PC-3 (cell line): Measurements from ENCODE around the gene KRTAP20-2. TPM values are rescaled to one million over a fixed set of nuclear protein-coding genes. Genes with fewer than 3 reads are reported as not detected.
A peak's percentile ranks its signal among the peaks of the same experiment; 100 is the strongest.

Experiments used
- ATAC-seq: fragments of 200-7000 bp; cut with Tn5 transposase; 2 replicates; pipeline ENCODE4 v1.9.1; 2020; ENCODE audit warnings: mild to moderate bottlenecking, moderate library complexity
- Bru-seq: library from RNA; stranded (reverse); fragments of 400-500 nt; gene quantifications from one replicate; lab custom pipeline; 2021; lab: Mats Ljungman, UMichigan
- BruChase-seq, 2 experiments: library from RNA; stranded (reverse); fragments of 400-500 nt; gene quantifications; one replicate each; lab custom pipeline; 2021; lab: Mats Ljungman, UMichigan
- BruUV-seq: library from RNA; stranded (reverse); fragments of 400-500 nt; replicated peaks from 2 replicates; lab custom pipeline; 2021; lab: Mats Ljungman, UMichigan
- CTCF ChIA-PET: fragments of 300-600 bp; sonication (Branson Sonifier 250); formaldehyde crosslinking; loops from one replicate; lab custom pipeline; 2022; ENCODE audit warnings: antibody characterized with exemption; lab: Charles Lee
- POLR2A ChIA-PET: fragments of 300-600 bp; sonication (Branson Sonifier 250); formaldehyde crosslinking; loops from one replicate; lab custom pipeline; 2022; ENCODE audit warnings: antibody characterized with exemption; ENCODE audit not compliant: unreplicated experiment; lab: Charles Lee
- DNase-seq: peaks from one replicate; pipeline ENCODE4 v3.0.0-alpha.2; 2015
- H2AFZ ChIP-seq: fragments of 300-600 bp; sonication (generic); 2 replicates; pipeline ENCODE4 v1.6.0; 2016; ENCODE audit warnings: antibody characterized with exemption, low read length
- H3F3A ChIP-seq: fragments of 300-600 bp; sonication (generic); one replicate; pipeline ENCODE4 v1.6.0; 2017; ENCODE audit warnings: antibody characterized with exemption, low read length, control low read depth, mild to moderate bottlenecking; ENCODE audit not compliant: unreplicated experiment
- H3K27ac ChIP-seq: fragments of 300-600 bp; sonication (generic); 2 replicates; pipeline ENCODE4 v1.5.1; 2016; ENCODE audit warnings: mild to moderate bottlenecking, low read length
- H3K27me3 ChIP-seq: fragments of 300-600 bp; sonication (generic); 2 replicates; pipeline ENCODE4 v1.6.1; 2016; ENCODE audit warnings: low read length, mixed read lengths
- H3K36me3 ChIP-seq: fragments of 300-600 bp; sonication (generic); 2 replicates; pipeline ENCODE4 v1.6.1; 2016; ENCODE audit warnings: low read depth, mixed run types, low read length, mixed read lengths
- H3K4me1 ChIP-seq: fragments of 300-600 bp; sonication (generic); 2 replicates; pipeline ENCODE4 v1.5.1; 2016; ENCODE audit warnings: low read length; ENCODE audit not compliant: insufficient read depth
- H3K4me2 ChIP-seq: fragments of 300-600 bp; sonication (generic); 2 replicates; pipeline ENCODE4 v1.6.0; 2016; ENCODE audit warnings: low read length
- H3K4me3 ChIP-seq: fragments of 300-600 bp; sonication (generic); 2 replicates; pipeline ENCODE4 v1.5.1; 2016; ENCODE audit warnings: mild to moderate bottlenecking, low read length, mixed read lengths
- H3K79me2 ChIP-seq: fragments of 300-600 bp; sonication (generic); 2 replicates; pipeline ENCODE4 v1.6.1; 2017; ENCODE audit warnings: low read length, mixed read lengths
- H3K9ac ChIP-seq: fragments of 300-600 bp; sonication (generic); 2 replicates; pipeline ENCODE4 v1.6.0; 2016; ENCODE audit warnings: mild to moderate bottlenecking, low read length
- H3K9me2 ChIP-seq: fragments of 300-600 bp; sonication (generic); replicated peaks from 2 replicates; pipeline ENCODE4 v1.6.1; 2016; ENCODE audit warnings: mixed run types, low read length, mixed read lengths
- H3K9me3 ChIP-seq: fragments of 300-600 bp; sonication (generic); 2 replicates; pipeline ENCODE4 v1.6.1; 2016; ENCODE audit warnings: low read length, mixed read lengths
- H4K20me1 ChIP-seq: fragments of 300-600 bp; sonication (generic); 2 replicates; pipeline ENCODE4 v1.6.1; 2016; ENCODE audit warnings: low read length, mixed read lengths
- EZH2 ChIP-seq: fragments of 300-600 bp; sonication (generic); IDR thresholded peaks from one replicate; pipeline ENCODE4 v1.6.1; 2017; ENCODE audit warnings: antibody characterized with exemption, mild to moderate bottlenecking, low read length; ENCODE audit not compliant: unreplicated experiment
- EZH2phosphoT487 ChIP-seq: fragments of 300-600 bp; sonication (generic); IDR thresholded peaks from 2 replicates; pipeline ENCODE4 v1.6.1; 2018; ENCODE audit warnings: mild to moderate bottlenecking, antibody characterized with exemption, low read length, borderline replicate concordance
- intact Hi-C: fragments of 100-400 bp; cut with micrococcal nuclease; formaldehyde crosslinking; loops from 2 replicates; pipeline ENCODE4 v1.9.0; 2023
- long read RNA-seq: library from polyadenylated mRNA; unstranded; transcript quantifications from one replicate; pipeline ENCODE4 v2.0.0, GENCODE V29; 2021; ENCODE audit not compliant: unreplicated experiment
- total RNA-seq: library from RNA; depleted of rRNA; stranded (reverse); fragments of >200 nt; gene quantifications from 2 replicates; pipeline ENCODE4 v1.2.3, GENCODE V29; 2014; rRNA removed
- TF ChIP-seq, protein P1 (sequence below): fragments of 300-600 bp; sonication (generic); conservative IDR thresholded peaks from 2 replicates; pipeline ENCODE4 v1.5.1; 2017; ENCODE audit warnings: antibody characterized with exemption, low read depth, mild to moderate bottlenecking, low read length

KRTAP20-2 gene
- total RNA-seq, result 0.51 TPM in 1 of 2 replicates, not detected in the other
- percentile 55 among the genes with signal in this experiment for Bru-seq, nascent RNA
- BruChase-seq, experiment 1, labeled RNA remaining after a 6-hour chase, result percentile 63 among the genes with signal in this experiment
- BruChase-seq, experiment 2, labeled RNA remaining after a 2-hour chase, result percentile 39 among the genes with signal in this experiment
- long read RNA-seq, result 0 reads

DNA sequence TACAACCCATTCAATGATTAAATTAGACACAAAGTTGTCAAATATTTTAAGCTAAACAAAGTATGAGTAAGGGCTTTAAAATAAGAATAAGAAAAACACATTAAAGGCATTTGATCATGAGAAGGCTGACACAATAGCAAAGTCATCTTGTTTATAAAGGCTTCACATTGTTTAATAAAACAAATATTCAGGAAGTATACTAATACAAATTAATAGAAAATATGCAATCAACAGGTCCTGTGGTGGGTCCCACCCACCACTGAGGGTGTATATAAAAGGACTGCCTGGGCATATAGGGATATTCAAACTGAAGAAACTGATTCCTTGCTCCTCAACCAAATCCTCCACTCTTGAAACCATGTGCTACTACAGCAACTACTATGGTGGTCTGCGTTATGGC is at the start of gene KRTAP20-2:
TSS of gene KRTAP20-2 (plus strand) at position 301 of the 400 bp plus-strand sequence. CDS start at position 359, 58 bp downstream.
- Histone ChIP-seq H3K4me1 (no peaks in the 10 kb centered on the region), H3K9me3 (no peaks in the 10 kb centered on the region), H3K79me2 (no peaks in the 10 kb centered on the region), H3K4me2 (no peak within 1 kb of the TSS), H3K27me3 (no peaks in the 10 kb centered on the region), H3K27ac (no peak within 1 kb of the TSS), H3K36me3 (no peaks in the 10 kb centered on the region), H3K4me3 (no peak within 1 kb of the TSS), H2AFZ (no peak within 1 kb of the TSS), H3F3A (no peaks in the 10 kb centered on the region), H4K20me1 (no peaks in the 10 kb centered on the region), H3K9me2 (0 out of 2 replicates have a peak, but pooled peaks cover 3% of the 10 kb centered on the region), H3K9ac (no peak within 1 kb of the TSS)
- intact Hi-C loops, result no loop called here
- ATAC-seq, result peak; percentile 20; the same call in 1 of the 2 replicates
- TF ChIP-seq EZH2phosphoT487 (no peak), EZH2 (no peak)
- TF ChIP-seq, protein P1, sequence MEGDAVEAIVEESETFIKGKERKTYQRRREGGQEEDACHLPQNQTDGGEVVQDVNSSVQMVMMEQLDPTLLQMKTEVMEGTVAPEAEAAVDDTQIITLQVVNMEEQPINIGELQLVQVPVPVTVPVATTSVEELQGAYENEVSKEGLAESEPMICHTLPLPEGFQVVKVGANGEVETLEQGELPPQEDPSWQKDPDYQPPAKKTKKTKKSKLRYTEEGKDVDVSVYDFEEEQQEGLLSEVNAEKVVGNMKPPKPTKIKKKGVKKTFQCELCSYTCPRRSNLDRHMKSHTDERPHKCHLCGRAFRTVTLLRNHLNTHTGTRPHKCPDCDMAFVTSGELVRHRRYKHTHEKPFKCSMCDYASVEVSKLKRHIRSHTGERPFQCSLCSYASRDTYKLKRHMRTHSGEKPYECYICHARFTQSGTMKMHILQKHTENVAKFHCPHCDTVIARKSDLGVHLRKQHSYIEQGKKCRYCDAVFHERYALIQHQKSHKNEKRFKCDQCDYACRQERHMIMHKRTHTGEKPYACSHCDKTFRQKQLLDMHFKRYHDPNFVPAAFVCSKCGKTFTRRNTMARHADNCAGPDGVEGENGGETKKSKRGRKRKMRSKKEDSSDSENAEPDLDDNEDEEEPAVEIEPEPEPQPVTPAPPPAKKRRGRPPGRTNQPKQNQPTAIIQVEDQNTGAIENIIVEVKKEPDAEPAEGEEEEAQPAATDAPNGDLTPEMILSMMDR, result no peak
- POLR2A ChIA-PET, result no interaction called here
- DNase-seq, result no peak
- CTCF ChIA-PET, result no interaction called here
- no TSS peak for BruUV-seq

DNA sequence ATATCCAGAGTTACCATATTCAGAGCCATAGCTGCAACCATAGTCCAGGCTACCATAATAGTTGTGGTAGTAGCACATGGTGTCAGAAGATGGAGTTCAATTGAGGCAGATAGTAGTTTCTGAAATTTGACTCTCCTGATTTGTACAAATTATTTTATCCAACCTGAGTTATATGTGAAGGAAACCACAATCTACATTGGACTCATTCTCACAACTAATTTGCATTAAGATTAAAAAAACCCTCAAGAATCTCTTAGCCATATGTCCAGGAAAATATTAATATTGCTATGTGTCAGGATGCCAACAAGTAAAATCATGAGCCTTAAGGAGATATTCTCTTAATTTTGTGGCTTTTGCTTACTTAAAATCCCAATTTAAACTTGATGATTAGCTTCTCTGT is 44.7 kb upstream of the KRTAP20-2 start, which contains the start of gene KRTAP22-2:
TSS of gene KRTAP22-2 (minus strand) at position 101 of the 400 bp plus-strand sequence.
- no peaks in the 10 kb centered on the region for H3K9me3 ChIP-seq
- no peaks in the 10 kb centered on the region for H3K79me2 ChIP-seq
- H2AFZ ChIP-seq, result no peak within 1 kb of the TSS
- no peak within 1 kb of the TSS for H3K9ac ChIP-seq
- H3K27ac ChIP-seq, result no peak within 1 kb of the TSS
- no TSS peak for BruUV-seq
- TF ChIP-seq EZH2, result no peak
- TF ChIP-seq, protein P1, result no peak
- no peak for TF ChIP-seq EZH2phosphoT487
- ChIA-PET CTCF (no interaction called here), POLR2A (no interaction called here)
- intact Hi-C loops, result no loop called here
- DNase-seq (no peak), ATAC-seq (no peak)
- H3K4me1 ChIP-seq, result no peaks in the 10 kb centered on the region
- H3K4me3 ChIP-seq, result no peak within 1 kb of the TSS
- H3K9me2 ChIP-seq, result no peaks in the 10 kb centered on the region
- no peak within 1 kb of the TSS for H3K4me2 ChIP-seq
- H3K36me3 ChIP-seq, result no peaks in the 10 kb centered on the region
- no peaks in the 10 kb centered on the region for H3K27me3 ChIP-seq
- H4K20me1 ChIP-seq, result no peaks in the 10 kb centered on the region
- H3F3A ChIP-seq, result no peaks in the 10 kb centered on the region

DNA sequence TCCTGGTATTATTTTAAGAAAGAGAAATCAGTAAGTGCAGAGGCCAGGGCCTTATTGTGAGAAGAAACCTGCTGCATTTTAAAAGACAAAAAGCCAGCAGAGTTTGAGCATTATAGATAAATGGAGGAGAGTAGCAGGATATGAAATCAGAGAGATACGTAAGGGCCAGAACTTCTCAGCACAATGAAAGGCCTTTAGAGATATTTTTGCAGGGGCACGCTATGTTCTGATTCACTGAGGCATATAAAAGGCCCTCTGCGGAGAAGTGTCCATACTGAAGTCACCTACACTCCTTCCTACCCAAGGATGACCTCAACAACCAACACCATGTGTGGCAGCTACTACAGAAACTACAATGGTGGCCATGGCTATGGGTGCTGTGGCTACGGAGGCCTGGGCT is 42.9 kb upstream of the KRTAP20-2 start, which contains the start of gene KRTAP6-3:
TSS of gene KRTAP6-3 (plus strand) at position 301 of the 400 bp plus-strand sequence. CDS start at position 307, 6 bp downstream.
- no peak within 1 kb of the TSS for H3K4me3 ChIP-seq
- H3K9me3 ChIP-seq, result no peaks in the 10 kb centered on the region
- CTCF ChIA-PET, result no interaction called here
- no peak within 1 kb of the TSS for H2AFZ ChIP-seq
- no peaks in the 10 kb centered on the region for H4K20me1 ChIP-seq
- H3K79me2 ChIP-seq, result no peaks in the 10 kb centered on the region
- TF ChIP-seq EZH2, result no peak
- TF ChIP-seq, protein P1, result no peak
- TF ChIP-seq EZH2phosphoT487, result no peak
- no peak within 1 kb of the TSS for H3K4me2 ChIP-seq
- H3K9ac ChIP-seq, result no peak within 1 kb of the TSS
- no peaks in the 10 kb centered on the region for H3F3A ChIP-seq
- DNase-seq (no peak), ATAC-seq (no peak)
- no peaks in the 10 kb centered on the region for H3K36me3 ChIP-seq
- no peaks in the 10 kb centered on the region for H3K27me3 ChIP-seq
- no peaks in the 10 kb centered on the region for H3K9me2 ChIP-seq
- no peaks in the 10 kb centered on the region for H3K4me1 ChIP-seq
- intact Hi-C loops, result no loop called here
- H3K27ac ChIP-seq, result no peak within 1 kb of the TSS
- POLR2A ChIA-PET, result no interaction called here
- BruUV-seq, result no TSS peak
